GM04504 (cell line): ENCODE results near the gene GPX8.

Experiments
- DNase-seq: peaks from one replicate; pipeline ENCODE4 v3.0.0-alpha.2; 2012; ENCODE audit warnings: low read depth

Gene GPX8, protein sequence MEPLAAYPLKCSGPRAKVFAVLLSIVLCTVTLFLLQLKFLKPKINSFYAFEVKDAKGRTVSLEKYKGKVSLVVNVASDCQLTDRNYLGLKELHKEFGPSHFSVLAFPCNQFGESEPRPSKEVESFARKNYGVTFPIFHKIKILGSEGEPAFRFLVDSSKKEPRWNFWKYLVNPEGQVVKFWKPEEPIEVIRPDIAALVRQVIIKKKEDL

DNA sequence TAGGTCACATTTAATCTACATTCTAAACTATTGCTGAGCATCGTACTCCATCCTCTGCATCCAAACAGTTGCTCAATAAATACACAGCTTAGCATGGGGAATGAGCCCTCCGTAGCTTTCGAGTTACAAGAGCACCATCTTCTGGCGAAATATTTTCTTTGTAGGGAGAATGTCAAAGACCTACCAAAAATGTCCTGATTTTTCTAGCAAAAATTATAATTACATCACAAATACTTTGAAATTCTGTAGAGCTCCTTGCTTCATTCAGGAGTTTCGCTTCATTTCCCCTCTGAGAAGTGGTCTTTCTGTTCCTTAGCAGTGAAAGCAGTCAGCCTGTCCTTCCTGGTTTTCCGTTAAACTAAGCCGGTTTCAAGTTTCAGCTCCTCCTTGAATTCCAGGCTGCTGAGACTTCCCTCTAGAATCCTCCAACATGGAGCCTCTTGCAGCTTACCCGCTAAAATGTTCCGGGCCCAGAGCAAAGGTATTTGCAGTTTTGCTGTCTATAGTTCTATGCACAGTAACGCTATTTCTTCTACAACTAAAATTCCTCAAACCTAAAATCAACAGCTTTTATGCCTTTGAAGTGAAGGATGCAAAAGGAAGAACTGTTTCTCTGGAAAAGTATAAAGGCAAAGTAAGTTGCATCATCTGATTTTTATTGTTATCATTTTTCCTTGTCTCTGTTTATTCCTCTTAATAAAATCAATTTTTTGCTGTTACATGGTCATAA, at the start of gene GPX8:
Gene GPX8 (plus strand): TSS at position 409 of the 730 bp plus-strand sequence. CDS start 22 bp downstream, at position 431.
- peak; percentile 72 for DNase-seq

DNA sequence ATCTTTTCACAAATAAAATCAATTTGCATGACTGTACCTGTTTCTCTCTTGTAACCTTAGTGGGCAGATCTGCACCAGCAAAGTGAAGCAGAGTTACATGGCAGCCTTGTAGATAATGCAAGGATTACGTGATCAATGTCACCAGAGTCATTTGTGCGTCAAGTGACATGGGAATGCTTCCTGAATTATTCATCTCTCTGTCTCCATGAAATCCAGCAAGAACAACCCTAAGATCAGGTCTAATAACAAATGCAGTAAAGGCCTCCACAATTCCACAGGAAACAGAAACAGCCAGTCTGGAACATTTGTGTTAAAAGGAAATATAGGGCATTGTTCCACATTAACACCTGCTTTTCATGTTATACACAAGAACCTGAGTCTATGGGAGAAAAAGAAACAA, 49.8 kb upstream of the GPX8 start:
- no peak for DNase-seq

DNA sequence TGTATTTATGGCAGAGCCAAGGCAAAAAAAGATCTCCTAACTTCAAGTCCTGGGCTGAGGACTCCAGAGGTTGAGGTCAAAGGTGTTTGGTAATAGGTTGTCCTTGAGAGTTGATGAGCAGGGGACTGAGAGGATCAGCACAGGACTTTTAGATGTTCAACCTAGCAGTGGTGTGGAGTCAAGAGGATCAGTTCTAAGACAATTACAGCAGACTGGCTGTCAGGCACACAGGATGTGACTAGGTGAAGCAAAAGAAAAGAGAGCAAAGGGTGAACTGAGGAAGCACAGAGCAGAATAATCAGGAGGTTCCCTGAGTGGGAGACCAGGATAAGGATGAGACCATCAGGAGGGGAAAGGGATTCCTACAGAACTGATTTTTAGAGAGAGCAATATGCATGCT, 46.6 kb upstream of the GPX8 start:
- DNase-seq: no peak

GRCh38 chr5:55114061-55114460, 45.9 kb upstream of the GPX8 start:
- no peak for DNase-seq

DNA sequence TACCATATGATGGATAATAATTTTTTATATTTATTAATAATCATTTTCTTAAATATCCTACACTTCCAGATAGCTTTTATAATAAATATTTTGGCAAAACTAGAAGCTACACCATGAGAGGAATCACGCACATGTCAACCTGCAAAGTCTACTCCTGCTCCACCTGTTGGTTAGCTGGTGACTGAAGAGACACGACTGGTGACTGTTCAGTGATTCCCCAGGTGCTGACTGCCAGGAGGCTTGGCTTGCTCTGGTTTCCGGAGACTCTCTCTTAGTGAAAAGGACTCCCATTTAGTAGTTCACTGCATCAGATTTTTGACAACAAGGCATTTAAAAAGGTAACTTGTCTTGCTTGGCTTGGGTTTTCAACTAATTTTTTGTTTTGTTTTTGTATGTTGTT, 36.6 kb upstream of the GPX8 start:
- DNase-seq: no peak

- DNase-seq: no peak
Measured at GRCh38 chr5:55134053-55134722, 25.8 kb upstream of the GPX8 start.

DNA sequence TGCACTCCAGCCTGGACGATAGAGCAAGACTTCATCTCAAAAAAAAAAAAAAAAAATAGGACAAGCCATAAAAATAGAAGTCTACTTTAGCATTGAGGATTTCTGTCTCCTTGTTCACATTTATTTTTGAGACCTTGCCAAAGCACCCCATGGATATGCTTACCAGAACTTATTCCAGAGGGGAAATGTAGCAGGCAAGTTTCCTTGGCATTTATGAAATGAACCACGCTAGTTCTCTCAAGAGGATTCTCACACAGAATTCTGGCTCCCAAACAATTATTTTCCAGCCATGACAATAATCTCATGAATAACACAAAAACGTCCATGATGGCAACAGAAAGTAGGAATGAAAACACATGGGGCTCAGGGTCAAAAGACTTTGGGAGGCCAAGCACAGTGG, 23.4 kb upstream of the GPX8 start:
- no peak for DNase-seq

- no peak for DNase-seq
Measured at GRCh38 chr5:55140908-55141665, 18.9 kb upstream of the GPX8 start.

- DNase-seq: no peak
Measured at GRCh38 chr5:55141945-55142690, 17.9 kb upstream of the GPX8 start.

GRCh38 chr5:55143624-55144023, 16.3 kb upstream of the GPX8 start:
- no peak for DNase-seq

DNA sequence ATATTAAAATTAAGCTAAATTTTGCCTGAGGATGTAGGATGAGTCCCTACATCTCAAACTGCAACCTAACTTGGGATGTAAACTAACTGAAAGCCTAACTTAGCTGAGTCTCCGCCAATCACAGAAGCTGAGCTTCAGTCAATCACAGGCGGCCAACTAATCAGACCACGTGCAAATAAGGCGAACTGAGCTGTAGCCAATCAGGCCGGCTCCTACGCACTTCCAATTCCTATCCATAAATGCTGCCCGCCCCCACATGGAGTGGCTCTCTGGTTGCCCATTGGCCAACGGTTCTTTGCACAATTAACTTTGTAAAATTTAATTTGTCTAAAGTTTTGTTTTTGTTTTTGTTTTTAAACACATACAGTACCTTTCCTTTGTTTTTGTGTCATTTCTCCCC, 13.9 kb upstream of the GPX8 start:
- DNase-seq: no peak

DNA sequence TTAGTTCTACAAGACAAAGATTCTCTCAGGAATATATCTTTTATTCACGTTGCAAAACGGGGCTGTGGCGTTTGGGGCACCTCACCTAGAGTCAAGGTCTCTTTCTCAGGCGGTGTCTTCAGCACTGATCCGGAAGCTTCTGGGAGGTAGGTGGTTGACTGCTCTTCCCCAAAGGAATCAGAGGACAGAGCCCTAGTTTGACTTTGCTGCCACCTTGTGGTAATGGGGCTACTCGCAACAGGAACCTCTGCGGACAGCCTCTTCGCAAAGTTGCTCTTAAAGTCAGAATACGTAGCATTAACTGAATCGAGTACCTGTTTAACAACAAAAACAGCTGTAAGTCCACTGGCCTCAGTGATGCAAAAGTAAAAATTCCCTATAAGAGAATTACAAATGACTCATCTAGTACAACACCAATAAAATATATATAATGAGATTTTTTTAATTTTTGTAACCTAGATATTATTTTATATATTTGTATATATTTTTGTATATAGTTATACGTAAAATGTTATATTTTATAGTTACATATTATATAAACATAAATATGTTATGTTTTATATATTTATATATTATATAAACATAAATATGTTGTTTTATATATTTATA, 13.3 kb upstream of the GPX8 start:
- DNase-seq: peak; percentile 65

- no peak for DNase-seq
Measured at GRCh38 chr5:55149308-55149795, 10.6 kb upstream of the GPX8 start.

GRCh38 chr5:55151923-55152842, 7.8 kb upstream of the GPX8 start:
- DNase-seq: peak; percentile 21

- DNase-seq: peak; percentile 18
Measured at GRCh38 chr5:55154873-55155272, 5.1 kb upstream of the GPX8 start.

DNA sequence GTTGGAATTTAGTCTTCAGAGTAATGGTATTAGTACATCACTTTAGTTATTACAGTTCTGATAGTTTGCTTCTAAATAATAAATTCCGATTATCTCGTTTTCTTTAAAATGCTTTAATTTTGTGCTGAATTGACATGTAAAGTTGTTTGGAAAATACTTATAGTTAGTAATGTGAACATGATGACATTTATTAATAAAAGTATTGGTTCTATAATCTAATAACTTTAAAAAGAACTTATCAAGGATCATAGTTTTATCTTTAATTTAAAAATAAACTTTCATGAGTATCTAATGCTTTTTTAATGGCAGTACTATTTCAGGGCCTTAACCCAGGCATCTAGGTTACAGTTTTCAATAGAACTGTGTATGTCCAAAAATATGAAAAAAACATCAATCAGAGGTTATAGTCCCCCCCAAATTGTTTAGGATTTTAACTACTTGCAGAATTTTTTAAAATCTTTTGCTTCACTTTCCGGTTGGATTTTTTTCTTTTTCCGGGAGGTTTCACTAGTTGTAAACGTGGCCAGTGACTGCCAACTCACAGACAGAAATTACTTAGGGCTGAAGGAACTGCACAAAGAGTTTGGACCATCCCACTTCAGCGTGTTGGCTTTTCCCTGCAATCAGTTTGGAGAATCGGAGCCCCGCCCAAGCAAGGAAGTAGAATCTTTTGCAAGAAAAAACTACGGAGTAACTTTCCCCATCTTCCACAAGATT, 680 bp downstream of the GPX8 start:
- DNase-seq: peak; percentile 89

- no peak for DNase-seq
Measured at GRCh38 chr5:55162666-55163065, 2.7 kb downstream of the GPX8 start.

GRCh38 chr5:55171471-55171870, 11.5 kb downstream of the GPX8 start:
- no peak for DNase-seq
